ENCODE data around the gene MSTN. TPM values are rescaled to one million over a fixed set of nuclear protein-coding genes. Genes with fewer than 3 reads are reported as not detected.
"Not testable (repeated sequence)": the region's sequence is repeated elsewhere in the genome, so short reads cannot be mapped to it uniquely, and the experiment has no call there.

MSTN gene
- total RNA-seq, 1 experiment from 2014 or later: not detected

GRCh38 chr2:190017837-190018236 lies 44.7 kb downstream of the MSTN start (continued):
- no peak for TF ChIP-seq PRDM15 (CRISPR knock-in tag; IDR thresholded peaks at IDR 0.05)
- no peak for TF ChIP-seq IRF1 (CRISPR knock-in tag; IDR thresholded peaks at IDR 0.05)
- TF ChIP-seq ETV6 (CRISPR knock-in tag; IDR thresholded peaks at IDR 0.05): no peak
- no peak for TF ChIP-seq ATF2 (CRISPR knock-in tag; IDR thresholded peaks at IDR 0.05; ENCODE audit: borderline replicate concordance, low read depth)
- TF ChIP-seq ZBTB21 (CRISPR knock-in tag; IDR thresholded peaks at IDR 0.05; ENCODE audit: borderline replicate concordance): no peak
- TF ChIP-seq TP53 (CRISPR knock-in tag; IDR thresholded peaks at IDR 0.05): no peak
- TF ChIP-seq ZNF138 (CRISPR knock-in tag; conservative IDR thresholded peaks at IDR 0.05): no peak
- TF ChIP-seq FOXK1 (CRISPR knock-in tag; IDR thresholded peaks at IDR 0.05): no peak
- TF ChIP-seq NR3C1 (CRISPR knock-in tag; conservative IDR thresholded peaks at IDR 0.05; ENCODE audit: low read depth): no peak

- H3K27ac Mint-ChIP-seq; POLR2A ChIA-PET; H3K27me3 Mint-ChIP-seq (ENCODE audit: low read depth); H3K4me3 Mint-ChIP-seq; CTCF ChIA-PET; ATAC-seq; H3K4me1 Mint-ChIP-seq; DNase-seq (ENCODE audit: low spot score): not testable (repeated sequence)
- H3K9me3 Mint-ChIP-seq: peaks cover 66% of the 10 kb centered on the region
- peaks cover 38% of the 10 kb centered on the region for H3K36me3 Mint-ChIP-seq
Observed at GRCh38 chr2:190015969-190016368, 46.6 kb downstream of the MSTN start.

Measured in WTC11 (cell line).